Hematopoietic multipotent progenitor cell treated with erythropoietin and hydrocortisone succinate and interleukin-3 and kit ligand, for 15 days (in vitro differentiated cells): ENCODE results near the gene LTBP3.

ENCODE experiments used
- DNase-seq: peaks from one replicate; pipeline ENCODE4 v3.0.0-alpha.2; 2015; ENCODE audit warnings: low spot score

Gene LTBP3

GRCh38 chr11:65505466-65506289, 52.5 kb downstream of the LTBP3 start:
- DNase-seq: peak; percentile 43

- DNase-seq: peak; percentile 40
Observed at GRCh38 chr11:65504674-65505465, 53.3 kb downstream of the LTBP3 start.

GRCh38 chr11:65503949-65504673, 54.0 kb downstream of the LTBP3 start:
- DNase-seq: peak; percentile 60

GRCh38 chr11:65503368-65503948, 54.7 kb downstream of the LTBP3 start:
- no peak for DNase-seq

- peak; percentile 65 for DNase-seq
Observed at GRCh38 chr11:65502555-65503367, 55.4 kb downstream of the LTBP3 start.

GRCh38 chr11:65502274-65502554, 55.9 kb downstream of the LTBP3 start:
- DNase-seq: no peak

GRCh38 chr11:65501472-65502273, 56.5 kb downstream of the LTBP3 start:
- DNase-seq: peak; percentile 53

- no peak for DNase-seq
Observed at GRCh38 chr11:65501186-65501471, 57.0 kb downstream of the LTBP3 start.

GRCh38 chr11:65500387-65501185, 57.6 kb downstream of the LTBP3 start:
- peak; percentile 76 for DNase-seq

- peak; percentile 63 for DNase-seq
Observed at GRCh38 chr11:65499713-65500386, 58.3 kb downstream of the LTBP3 start.

- peak; percentile 97 for DNase-seq
Observed at GRCh38 chr11:65498977-65499712, 59.0 kb downstream of the LTBP3 start, which contains the start of gene MALAT1. Gene MALAT1 (plus strand): TSS chr11:65499045.

- no peak for DNase-seq
Observed at GRCh38 chr11:65498727-65498976, 59.5 kb downstream of the LTBP3 start.

- peak; percentile 83 for DNase-seq
Observed at GRCh38 chr11:65498042-65498726, 60.0 kb downstream of the LTBP3 start.

GRCh38 chr11:65497141-65498041, 60.8 kb downstream of the LTBP3 start:
- DNase-seq: peak; percentile 99

- DNase-seq: peak; percentile 69
Observed at GRCh38 chr11:65496304-65497140, 61.6 kb downstream of the LTBP3 start.
